GM21390 (cell line): Measurements from ENCODE around the gene CCDC175.
A peak's percentile ranks its signal among the peaks of the same experiment; 100 is the strongest.

ENCODE experiments used
- ATAC-seq: cut with Tn5 transposase; IDR thresholded peaks from one replicate; pipeline ENCODE4 v1.9.1; 2021; ENCODE audit not compliant: unreplicated experiment

Gene CCDC175

GRCh38 chr14:59541731-59542130 lies 34.9 kb downstream of the CCDC175 start:
- ATAC-seq = no peak

- ATAC-seq = no peak
Measured at GRCh38 chr14:59540852-59541251, 35.8 kb downstream of the CCDC175 start.

GRCh38 chr14:59538936-59539335 lies 37.7 kb downstream of the CCDC175 start:
- no peak for ATAC-seq

GRCh38 chr14:59537476-59537875 lies 39.1 kb downstream of the CCDC175 start:
- ATAC-seq = no peak

- ATAC-seq = no peak
Measured at GRCh38 chr14:59534361-59534987, 42.1 kb downstream of the CCDC175 start.

- ATAC-seq = no peak
Measured at GRCh38 chr14:59532419-59532818, 44.2 kb downstream of the CCDC175 start.

- no peak for ATAC-seq
Measured at GRCh38 chr14:59530349-59530748, 46.3 kb downstream of the CCDC175 start.

- ATAC-seq = no peak
Measured at GRCh38 chr14:59529189-59529588, 47.4 kb downstream of the CCDC175 start.

- ATAC-seq = no peak
Measured at GRCh38 chr14:59520224-59520623, 56.4 kb downstream of the CCDC175 start.

- no peak for ATAC-seq
Measured at GRCh38 chr14:59511916-59512575, 64.6 kb downstream of the CCDC175 start.

- ATAC-seq = no peak
Measured at GRCh38 chr14:59510966-59511365, 65.6 kb downstream of the CCDC175 start.

- no peak for ATAC-seq
Measured at GRCh38 chr14:59510001-59510400, 66.6 kb downstream of the CCDC175 start.

- ATAC-seq = no peak
Measured at GRCh38 chr14:59509101-59509500, 67.5 kb downstream of the CCDC175 start.

GRCh38 chr14:59507752-59508103 lies 68.9 kb downstream of the CCDC175 start:
- no peak for ATAC-seq

- peak; percentile 78 for ATAC-seq
Measured at GRCh38 chr14:59507063-59507751, 69.4 kb downstream of the CCDC175 start.

GRCh38 chr14:59503256-59503655 lies 73.4 kb downstream of the CCDC175 start:
- ATAC-seq = no peak

- ATAC-seq = no peak
Measured at GRCh38 chr14:59500732-59501131, 75.9 kb downstream of the CCDC175 start.

- ATAC-seq = no peak
Measured at GRCh38 chr14:59492384-59492783, 84.2 kb downstream of the CCDC175 start.

GRCh38 chr14:59490756-59491155 lies 85.9 kb downstream of the CCDC175 start:
- ATAC-seq = no peak

- peak; percentile 43 for ATAC-seq
Measured at GRCh38 chr14:59484639-59485175, 91.9 kb downstream of the CCDC175 start.

GRCh38 chr14:59483819-59484638 lies 92.6 kb downstream of the CCDC175 start, which contains the start of the genes JKAMP and L3HYPDH:
Gene JKAMP, plus strand, starts transcription at chr14:59484517. Its CDS starts 73 bp downstream, at chr14:59484590.
Gene L3HYPDH, minus strand, starts transcription at chr14:59484408. Its CDS starts 92 bp downstream, at chr14:59484316.
- ATAC-seq = peak; percentile 87
